ENCODE data around the gene STARD5. TPM values are rescaled to one million over a fixed set of nuclear protein-coding genes. Genes with fewer than 3 reads are reported as not detected.

STARD5 gene
- total and polyA plus RNA-seq, 8 donors = 3.8 to 6.6 (median 5.2) TPM

- TF ChIP-seq CTCF (IDR thresholded peaks at IDR 0.05) = no peak
- peaks cover 0 to 6% of the 10 kb centered on the region in 2 donors for H3K27me3 ChIP-seq
- H3K4me3 ChIP-seq = no peak overlapping the region
- intact Hi-C loops (cut with DNase I) = loop anchor here (10.0 kb wide), 2 partner anchors 159 to 269 kb away; no protein-coding TSS in a partner anchor
- H3K27ac ChIP-seq = no peak overlapping the region
- H3K4me1 ChIP-seq = peaks cover 8 to 19% of the 10 kb centered on the region in 2 donors
- no peak for ATAC-seq
- H3K9me3 ChIP-seq = no peaks in the 10 kb centered on the region
- DNase-seq = no peak
- H3K36me3 ChIP-seq = no peaks in the 10 kb centered on the region
Observed at GRCh38 chr15:81264072-81264857, 59.7 kb downstream of the STARD5 start.

- no peak for TF ChIP-seq CTCF (IDR thresholded peaks at IDR 0.05)
- H3K9me3 ChIP-seq = no peaks in the 10 kb centered on the region
Observed at GRCh38 chr15:81263477-81263876, 60.5 kb downstream of the STARD5 start.

GRCh38 chr15:81261172-81261811 lies 62.6 kb downstream of the STARD5 start:
- Histone ChIP-seq H3K4me3 (no peak overlapping the region), H3K36me3 (no peaks in the 10 kb centered on the region), H3K4me1 (peaks cover 7 to 23% of the 10 kb centered on the region in 2 donors), H3K9me3 (no peaks in the 10 kb centered on the region), H3K27ac (no peak overlapping the region), H3K27me3 (peaks cover 0 to 6% of the 10 kb centered on the region in 2 donors)
- DNase-seq = no peak
- intact Hi-C loops (cut with DNase I) = loop anchor here (10.0 kb wide), 2 partner anchors 156 to 266 kb away; no protein-coding TSS in a partner anchor
- no peak for TF ChIP-seq CTCF (IDR thresholded peaks at IDR 0.05)
- ATAC-seq = no peak

More at GRCh38 chr15:81263477-81263876, 60.5 kb downstream of the STARD5 start:
- ATAC-seq (no peak), DNase-seq (no peak)
- no peak overlapping the region for H3K4me3 ChIP-seq
- H3K4me1 ChIP-seq = peaks cover 8 to 19% of the 10 kb centered on the region in 2 donors
- intact Hi-C loops (cut with DNase I) = loop anchor here (10.0 kb wide), 2 partner anchors 159 to 269 kb away; no protein-coding TSS in a partner anchor
- peaks cover 0 to 6% of the 10 kb centered on the region in 2 donors for H3K27me3 ChIP-seq
- no peak overlapping the region for H3K27ac ChIP-seq
- H3K36me3 ChIP-seq = no peaks in the 10 kb centered on the region

DNA sequence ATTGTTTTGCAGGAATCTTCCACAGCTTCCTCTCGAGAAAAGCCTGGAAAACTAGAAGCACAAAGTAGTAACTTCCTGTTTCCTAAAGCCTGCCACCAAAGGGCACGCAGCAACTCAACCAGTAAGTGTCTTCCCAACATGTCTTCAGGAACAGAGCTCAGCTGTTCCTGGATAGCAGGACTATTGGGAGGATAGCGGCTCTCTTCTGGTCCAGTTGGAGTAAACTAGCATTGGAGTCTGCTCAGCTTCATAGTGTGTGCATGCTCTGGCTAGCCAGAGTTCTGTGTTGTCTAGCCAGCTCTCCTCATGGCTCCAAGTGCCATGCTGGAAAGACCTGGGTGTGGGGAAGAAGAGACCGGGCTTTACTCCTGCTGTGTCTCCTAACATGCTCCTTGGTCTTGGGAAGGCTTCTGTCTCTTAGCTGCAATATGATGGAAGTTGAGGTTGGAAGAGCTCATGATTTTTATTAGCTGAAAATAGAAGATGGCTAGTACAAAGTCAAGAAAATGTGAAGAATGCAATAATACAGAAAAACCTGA lies 64.1 kb downstream of the STARD5 start:
- ATAC-seq = no peak
- Histone ChIP-seq H3K4me1 (peaks cover 0 to 9% of the 10 kb centered on the region in 2 donors), H3K4me3 (no peak overlapping the region), H3K36me3 (no peaks in the 10 kb centered on the region), H3K9me3 (no peaks in the 10 kb centered on the region), H3K27me3 (no peaks in the 10 kb centered on the region), H3K27ac (peak overlapping the region in 1 of 2 donors; percentile 5)
- DNase-seq = no peak
- intact Hi-C loops (cut with DNase I) = loop anchor here (5.0 to 10.0 kb wide), 3 partner anchors 103 to 265 kb away; no protein-coding TSS in a partner anchor
- TF ChIP-seq CTCF (IDR thresholded peaks at IDR 0.05) = no peak

Other genes starting within 250 kb of the STARD5 start
- gene CFAP161, start 189.9 kb downstream of the STARD5 start, total RNA-seq = 1 to 10 TPM in 1 of 2 donors, under 1 TPM in 1; 0.64 to 1.9 TPM
- gene CFAP161, start 189.9 kb downstream of the STARD5 start, polyA plus RNA-seq (ENCODE audit: insufficient read length in 6 of 6) = 10 to 100 TPM in 1 of 6 donors, 1 to 10 TPM in 5; 4.5 to 12.2 (median 6.8) TPM
- gene IL16, start 127.3 kb downstream of the STARD5 start, total RNA-seq = 10 to 100 TPM; 22.0 to 34.3 TPM
- 10 to 100 TPM; 11.4 to 18.4 (median 13.6) TPM for gene IL16, start 127.3 kb downstream of the STARD5 start, polyA plus RNA-seq (ENCODE audit: insufficient read length in 6 of 6)
- not detected for gene TMC3, start 50.1 kb upstream of the STARD5 start, total RNA-seq
- under 1 TPM; 0.14 to 0.31 (median 0.25) TPM for gene TMC3, start 50.1 kb upstream of the STARD5 start, polyA plus RNA-seq (ENCODE audit: insufficient read length in 6 of 6)